HG03196 (cell line): ENCODE results near the gene ADCY7.

ENCODE experiments used
- ATAC-seq: cut with Tn5 transposase; IDR thresholded peaks from one replicate; pipeline ENCODE4 v1.9.1; 2021; ENCODE audit not compliant: unreplicated experiment

The ADCY7 gene

DNA sequence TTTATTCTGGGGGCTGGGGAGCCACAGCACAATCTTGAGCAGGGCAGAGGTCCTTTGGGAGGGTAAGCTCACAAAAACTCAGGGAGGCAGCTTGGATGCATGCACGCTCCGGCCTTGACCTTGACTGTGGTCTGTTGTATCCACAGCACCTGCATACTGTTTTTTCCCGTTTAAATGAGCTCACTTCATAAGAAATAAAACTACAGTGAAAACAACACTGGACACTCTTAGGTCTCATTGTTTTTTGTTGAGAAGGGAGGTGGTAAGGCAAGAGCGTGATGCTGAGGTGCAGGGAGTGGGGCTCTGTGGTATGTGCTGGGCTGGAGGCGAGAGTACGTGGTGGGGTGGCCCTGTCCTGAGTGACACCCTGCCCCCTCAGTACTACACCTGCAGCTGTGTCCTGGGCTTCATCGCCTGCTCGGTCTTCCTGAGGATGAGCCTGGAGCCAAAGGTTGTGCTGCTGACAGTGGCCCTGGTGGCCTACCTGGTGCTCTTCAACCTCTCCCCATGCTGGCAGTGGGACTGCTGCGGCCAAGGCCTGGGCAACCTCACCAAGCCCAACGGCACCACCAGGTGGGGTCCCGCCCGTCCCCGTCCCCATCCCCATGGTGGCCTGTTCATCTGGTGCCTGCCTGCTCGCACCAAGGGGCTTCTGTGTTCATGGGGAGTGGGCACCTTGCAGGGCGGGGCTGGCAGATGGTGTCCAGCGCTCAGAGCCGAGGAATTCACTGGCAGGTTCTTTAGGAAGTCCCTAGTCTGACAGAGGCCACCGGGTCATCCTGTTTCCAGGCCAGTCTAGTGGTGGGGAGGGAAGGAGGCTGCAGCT lies 44.2 kb downstream of the ADCY7 start:
- no peak for ATAC-seq

DNA sequence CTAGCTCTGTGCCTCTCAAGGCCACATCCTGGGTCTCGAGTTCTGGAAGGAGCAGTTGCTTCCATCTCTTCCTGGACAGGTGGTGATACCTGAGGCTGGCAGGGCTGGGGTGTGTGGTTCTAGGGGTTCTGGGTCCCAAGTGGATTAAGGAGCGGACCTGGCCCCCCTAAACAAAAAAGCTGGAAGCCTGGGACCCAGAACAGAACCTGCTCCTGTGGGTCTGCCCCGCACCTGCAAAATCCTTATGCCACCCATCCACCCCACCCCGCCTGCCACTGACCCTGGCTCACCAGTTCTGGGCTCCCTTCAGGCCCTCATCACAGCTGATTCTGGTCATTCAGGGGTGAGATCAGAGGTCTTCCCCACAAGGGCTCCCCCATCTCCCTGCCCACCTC lies 44.8 kb downstream of the ADCY7 start:
- no peak for ATAC-seq

DNA sequence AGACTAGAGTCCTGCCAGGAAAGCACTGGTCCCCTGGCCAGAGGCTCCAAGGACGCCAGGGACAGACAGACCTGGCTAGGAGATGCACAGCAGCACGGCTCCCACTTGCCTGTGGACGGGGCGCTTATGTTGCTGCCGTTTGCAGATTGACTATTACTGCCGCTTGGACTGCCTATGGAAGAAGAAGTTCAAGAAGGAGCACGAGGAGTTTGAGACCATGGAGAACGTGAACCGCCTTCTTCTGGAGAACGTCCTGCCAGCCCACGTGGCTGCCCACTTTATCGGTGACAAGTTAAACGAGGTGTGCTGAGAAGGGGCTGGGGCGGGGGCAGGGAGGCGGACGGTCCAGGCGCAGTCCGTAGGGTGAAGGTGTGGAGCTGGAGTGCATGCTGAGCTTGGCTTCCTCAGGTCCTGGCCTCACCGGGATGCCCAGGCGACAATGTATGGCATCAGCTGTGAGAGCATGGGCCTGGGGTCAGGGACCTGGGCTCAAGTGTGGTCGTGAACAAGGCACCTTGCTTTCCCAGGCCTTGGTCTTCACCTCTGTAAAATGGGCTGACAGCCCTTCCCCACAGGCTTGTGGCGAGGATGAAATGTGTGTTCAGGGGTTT lies 45.6 kb downstream of the ADCY7 start:
- ATAC-seq = no peak

DNA sequence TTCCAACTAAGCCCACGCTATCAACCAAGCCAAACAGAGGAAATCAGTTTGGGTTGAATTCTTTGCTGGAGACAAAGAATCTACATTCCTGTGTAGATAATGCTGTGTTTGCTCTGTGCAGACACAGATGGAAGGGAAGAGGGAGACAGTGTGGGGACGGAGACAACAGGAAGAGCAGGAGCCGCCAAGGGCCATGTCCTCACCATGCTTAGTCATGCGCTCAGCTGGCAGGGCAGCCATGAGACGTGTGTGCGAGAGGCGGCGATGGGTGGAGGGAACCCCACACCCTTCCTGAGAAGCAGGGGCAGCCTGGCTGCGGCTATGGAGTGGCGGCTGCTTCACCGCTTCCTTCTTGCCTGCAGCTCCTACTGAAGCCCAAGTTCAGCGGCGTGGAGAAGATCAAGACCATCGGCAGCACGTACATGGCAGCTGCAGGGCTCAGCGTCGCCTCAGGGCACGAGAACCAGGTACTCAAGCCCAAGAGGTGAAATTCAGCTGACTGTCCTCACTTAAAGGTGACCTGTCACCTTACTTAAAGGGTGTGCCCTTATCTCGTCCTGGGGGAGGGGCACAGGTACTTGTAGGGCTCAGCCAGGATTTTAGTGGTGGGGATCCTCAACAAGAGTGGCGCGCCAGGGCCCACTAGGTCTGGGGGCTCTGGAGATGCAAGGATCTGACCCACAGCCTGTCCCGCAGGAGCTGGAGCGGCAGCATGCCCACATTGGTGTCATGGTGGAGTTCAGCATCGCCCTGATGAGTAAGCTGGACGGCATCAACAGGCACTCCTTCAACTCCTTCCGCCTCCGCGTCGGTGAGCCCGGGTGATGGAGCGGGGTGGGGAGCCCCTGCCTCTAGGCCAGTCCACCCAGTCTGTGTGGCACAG lies 47.5 kb downstream of the ADCY7 start:
- ATAC-seq = no peak

DNA sequence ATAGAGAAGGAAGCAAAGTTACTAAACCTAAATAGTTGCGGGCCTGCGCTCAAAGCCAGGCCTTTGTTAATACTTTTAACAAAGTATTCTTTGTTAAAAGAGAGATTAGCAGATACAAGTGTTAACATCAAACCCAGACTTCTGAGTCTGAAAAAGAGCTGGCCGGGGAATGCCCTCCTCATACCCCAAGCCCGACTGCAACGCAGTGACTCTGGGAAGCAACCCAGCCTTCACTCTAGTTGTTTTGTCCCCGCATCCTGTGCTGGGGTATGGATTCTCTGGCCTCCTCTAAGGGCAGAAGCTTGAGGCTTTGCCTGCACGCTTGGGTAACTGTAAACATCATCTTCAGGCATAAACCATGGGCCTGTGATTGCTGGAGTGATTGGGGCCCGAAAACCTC lies 48.3 kb downstream of the ADCY7 start:
- no peak for ATAC-seq

DNA sequence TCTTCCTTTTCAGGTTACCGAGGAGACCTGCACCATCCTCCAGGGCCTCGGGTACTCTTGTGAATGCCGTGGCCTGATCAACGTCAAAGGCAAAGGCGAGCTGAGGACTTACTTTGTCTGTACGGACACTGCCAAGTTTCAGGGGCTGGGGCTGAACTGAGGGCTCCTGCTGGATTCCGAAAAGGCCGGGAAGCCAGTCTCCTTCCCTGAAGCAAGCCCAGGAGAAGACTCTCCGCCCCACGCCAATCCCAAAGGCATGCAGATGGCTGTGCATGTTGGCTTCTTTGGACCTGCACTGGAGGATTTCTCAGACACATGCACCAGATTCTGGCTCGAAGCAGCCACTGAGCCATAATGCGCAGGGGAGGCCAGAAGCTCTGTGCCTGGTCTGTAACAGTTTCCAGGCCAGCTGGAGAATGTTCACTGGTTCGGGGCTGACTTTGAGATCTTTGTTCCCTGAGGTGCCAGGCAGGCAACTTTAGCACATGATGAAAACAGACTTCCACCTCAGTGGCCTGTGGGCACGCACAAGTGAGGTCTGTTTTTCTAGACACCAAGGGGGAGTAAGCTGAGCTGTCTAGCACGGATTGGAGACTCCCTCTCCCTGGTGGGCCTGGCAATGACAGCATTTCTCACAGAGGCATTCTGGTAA lies 49.1 kb downstream of the ADCY7 start:
- ATAC-seq = no peak

DNA sequence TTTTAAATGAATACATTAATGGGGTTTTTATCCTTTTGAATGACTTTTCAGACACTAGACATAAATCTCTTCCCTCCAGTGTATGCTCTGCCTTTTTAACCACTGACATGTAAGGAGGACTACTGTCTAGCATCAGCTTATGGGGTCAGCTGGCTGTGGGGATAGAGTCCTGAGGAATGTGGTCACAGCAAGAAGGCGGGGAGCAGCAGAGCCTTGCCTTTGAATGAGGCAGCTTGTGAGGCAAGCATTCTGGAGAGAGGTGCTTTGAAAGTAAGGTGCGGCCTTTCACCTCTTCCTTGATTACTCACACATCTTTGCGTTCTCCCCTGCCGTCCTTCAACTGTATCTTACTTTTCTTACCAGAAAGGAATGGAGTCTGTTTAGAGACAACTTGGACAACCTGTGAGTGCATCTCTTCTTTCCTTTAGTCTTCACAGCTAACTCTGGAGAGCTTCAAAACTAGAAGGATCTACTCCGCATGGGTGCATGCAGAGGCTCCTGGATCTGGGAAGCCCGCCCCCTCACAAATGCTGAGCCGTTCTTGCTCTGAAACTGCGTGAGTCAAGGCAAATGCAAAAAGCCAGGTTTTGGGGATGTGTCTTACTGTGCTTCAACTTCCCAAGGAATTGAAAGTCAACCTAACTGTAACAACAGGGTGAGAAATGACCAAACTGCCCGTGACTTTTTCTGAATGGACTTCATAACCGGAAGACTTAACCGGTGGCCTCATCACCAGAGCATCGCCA lies 49.9 kb downstream of the ADCY7 start:
- no peak for ATAC-seq

DNA sequence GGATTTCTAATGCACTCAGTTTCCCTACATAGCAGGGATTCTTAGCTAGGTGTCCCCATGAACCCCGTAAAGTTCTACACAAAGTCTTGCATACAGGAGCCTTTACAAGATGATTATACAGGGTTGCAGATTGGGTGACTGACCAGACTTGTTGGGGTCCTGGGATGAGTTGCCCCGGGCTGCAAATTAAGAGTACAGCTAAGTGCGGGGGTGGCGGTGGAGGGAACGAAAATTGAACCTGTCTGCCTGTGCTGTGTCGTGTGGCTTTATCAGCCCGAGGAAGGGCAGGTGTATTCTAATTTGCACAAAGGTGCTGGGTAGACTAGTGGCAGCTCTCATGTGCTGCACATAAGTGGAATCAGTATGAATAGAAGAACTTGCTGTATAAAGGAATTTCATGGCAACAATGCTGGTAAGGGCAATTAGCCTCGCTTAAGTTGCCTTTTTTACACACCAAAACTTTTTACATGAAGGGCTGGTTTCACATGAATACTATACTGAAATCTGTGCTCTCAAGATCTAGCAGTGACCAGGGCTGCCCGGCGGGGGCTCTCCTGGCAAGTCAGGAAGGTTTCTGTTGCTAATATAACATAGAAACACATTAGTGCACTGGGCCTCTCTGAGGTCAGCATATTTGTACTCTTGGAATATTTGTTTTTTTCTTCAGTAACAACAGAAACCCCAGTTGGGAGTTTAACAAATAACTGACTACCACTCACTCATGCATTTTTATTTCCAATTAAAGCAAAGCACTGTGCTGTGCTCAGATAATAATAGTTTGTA lies 50.7 kb downstream of the ADCY7 start:
- ATAC-seq = no peak

DNA sequence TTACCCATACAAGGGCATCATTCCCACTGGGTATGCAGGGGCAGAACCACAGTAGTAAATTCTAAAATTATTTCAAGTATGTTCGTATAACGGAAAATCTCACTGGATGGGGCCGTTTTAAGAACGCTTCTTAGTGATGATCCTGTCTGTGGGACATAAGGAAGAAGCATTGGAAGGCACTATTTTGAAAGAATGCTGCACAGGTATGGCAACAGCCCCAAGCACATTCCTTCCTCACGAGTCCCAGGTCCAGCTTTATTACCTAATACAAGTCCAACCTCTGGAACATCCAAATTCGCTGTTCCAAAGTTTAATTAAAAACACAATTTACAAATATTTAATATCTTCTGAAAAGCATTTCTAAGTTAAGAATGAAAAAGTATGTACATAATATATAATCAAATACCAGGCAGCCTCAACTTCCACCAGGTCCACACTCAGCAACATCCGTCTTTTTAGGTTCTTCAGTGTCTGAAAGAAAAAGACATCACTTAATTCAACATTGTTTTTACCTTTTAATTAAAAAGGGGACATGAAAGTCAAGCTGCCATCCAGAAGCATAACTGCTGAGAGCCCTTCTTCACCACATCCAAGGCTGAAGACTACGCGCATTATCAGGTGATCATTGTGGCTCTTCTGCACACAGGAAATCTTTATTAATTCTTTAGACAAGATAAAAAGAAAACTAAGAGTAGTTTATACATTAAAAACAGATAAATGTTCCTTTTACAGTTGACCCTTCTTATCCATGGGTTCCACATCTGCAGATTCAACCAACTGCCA lies 52.6 kb downstream of the ADCY7 start:
- no peak for ATAC-seq

DNA sequence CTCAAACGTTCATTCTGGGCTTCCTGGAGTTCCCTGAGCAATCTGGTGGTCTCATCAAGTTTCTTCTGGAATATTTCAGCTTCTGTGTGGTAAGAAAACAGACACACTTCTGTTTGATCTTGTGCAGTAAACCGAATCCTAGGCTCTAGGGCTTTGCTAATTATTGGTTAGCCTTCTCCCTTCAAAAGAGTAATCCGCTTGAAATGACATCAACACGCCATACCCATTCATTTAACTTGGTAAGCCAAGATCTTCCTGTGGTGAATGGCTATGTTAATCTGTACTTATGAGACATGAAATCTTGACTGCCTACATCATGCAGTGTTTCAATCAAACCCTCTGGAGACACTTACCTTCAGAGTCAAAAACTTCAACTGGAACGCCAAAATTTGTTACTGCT lies 54.0 kb downstream of the ADCY7 start:
- ATAC-seq = no peak

DNA sequence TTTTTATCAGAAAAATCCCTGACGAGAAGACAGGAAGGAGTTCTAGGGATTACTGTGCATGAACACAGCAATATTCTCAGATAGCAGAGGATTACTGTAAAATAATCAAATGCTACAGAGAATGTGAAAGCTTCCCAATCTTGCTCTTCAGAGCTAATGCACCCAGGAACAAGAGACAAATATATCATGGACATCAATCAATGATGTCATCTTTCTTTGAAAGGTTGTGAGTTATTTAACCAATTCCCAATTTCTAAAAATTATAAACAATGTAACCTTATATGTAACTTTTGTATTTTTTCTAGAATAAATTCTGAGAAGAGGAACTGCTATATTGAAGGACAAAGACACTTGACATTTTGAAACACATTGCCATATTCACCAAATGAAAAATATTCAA lies 56.0 kb downstream of the ADCY7 start:
- ATAC-seq = no peak

DNA sequence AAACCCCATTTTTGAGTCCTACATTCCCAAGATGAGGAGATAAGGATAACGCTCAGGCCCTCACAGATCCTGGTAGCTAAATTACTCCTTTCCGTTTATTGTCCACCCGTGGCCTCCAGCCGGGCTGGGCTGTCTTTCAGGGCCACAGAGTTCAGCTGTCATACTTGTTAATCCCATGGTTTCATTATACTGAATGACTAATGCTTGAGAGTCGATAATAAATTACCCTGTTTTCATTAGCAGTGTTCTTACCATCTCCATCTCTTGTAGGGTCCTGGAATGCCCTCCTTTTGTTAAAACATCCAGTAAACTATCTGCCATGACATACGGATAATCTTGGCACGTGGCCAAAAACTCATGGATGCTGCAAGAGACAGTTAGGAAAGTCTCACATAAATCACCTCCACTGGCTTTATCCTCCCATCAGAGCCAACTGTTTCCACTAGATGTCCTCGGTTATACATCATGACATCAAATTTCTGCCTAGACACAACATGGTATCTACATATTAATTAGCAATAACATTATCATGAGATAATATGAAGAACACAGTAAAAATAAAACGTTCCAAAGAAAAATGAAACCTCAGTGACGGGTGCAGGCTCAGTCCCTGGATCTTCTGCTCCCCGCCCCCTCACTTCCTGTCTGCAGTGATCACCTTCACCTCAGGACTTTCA lies 57.1 kb downstream of the ADCY7 start:
- ATAC-seq = no peak

DNA sequence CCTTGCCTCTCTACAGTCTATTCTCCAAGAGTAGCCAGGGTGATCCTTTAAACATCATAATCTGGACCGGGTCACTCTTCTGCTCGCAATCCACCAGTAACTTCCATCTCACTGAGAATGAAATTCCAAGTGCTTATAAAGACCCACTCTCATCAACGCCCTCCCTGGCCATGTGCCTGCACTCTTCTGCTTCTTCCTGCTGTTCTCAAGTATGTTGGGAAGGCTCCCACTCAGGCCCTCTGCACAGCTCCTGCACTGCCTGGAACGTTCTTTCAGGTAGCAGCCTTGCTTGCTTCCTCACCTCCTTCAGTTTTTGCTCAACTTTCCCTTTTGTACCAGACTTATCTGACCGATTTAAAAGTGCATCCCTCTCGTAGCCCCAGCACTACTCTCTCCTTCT lies 58.0 kb downstream of the ADCY7 start:
- ATAC-seq = no peak

DNA sequence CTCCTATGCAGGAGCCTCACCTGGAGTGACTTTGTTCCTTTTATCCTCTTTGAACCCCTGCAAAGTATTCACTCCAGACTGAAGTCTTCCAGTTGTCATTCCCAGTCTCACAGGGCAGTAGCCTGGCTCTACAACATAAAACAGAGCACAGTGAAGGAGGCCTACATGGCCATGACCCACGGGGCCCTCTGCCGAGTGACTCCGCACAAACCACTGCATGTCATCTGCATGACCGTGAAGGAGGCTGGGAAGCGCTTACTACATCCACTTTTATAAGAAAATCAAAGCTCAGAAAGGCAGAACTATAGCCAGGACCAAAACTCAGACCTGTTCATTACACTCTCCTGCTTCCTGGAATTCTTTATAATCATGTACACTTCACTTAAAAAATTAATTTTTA lies 59.9 kb downstream of the ADCY7 start:
- ATAC-seq = no peak

DNA sequence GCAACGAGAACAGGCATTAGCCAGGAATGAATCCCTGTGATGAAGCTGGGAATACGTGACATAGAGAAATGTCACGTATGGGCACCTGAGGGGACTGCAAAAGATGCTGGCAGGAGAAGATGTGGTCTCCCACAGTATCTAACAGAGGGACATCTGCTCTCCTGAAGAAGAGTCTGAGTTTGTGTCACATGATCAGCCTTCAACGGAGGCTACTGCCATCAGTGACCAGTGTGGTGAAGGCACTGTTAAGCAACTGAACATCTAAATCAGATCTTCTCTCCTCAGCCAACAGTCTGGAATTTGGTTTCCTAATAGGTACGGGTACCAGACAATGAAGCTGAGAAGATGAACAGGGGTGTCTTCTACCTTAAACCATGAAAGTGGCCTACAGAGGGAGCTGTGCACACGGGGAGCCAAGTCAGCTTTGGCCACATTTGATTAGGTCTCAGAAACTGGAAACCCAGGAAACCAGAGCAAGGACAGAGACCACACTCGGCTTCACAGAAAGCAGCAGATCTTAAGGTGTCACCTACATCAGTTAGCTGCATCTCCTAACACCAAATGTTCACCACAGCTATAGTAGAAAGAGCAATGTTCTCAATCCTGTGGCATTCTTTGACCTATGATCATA lies 60.6 kb downstream of the ADCY7 start:
- ATAC-seq = no peak

DNA sequence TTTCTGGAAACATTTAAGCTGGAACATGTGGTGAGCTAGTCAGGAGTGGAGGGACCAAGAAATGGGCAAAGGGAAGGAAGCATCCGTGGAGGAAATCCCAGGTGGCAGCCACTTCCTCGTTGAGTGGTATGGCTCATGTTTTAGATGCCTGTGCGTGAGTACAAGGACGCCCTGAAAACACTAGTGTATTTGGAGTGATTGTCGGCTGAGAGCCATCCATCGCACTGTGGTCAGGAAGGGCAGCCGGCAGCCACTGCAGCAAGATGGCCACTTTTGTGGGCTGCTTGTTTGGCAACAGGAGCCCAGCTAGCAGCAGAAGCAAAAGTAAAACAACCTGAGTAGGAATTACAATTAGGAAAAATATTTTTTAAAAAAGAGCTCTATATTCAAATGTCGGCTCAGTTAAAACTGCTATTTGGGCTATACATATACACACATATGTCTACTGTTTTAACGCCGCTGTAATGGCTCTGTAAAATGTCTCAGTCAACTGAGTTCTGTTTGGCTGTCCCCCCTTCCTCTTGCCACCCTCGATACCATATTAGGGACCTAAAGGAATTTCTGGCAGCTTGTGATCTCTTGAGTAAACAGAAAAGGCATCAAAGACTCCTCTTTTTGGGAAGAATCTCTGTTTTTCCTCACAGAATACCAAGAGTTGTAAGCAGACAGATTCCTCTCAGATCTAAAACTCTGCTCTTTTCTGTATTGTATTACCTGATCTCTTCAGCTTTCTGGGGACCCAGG lies 63.3 kb downstream of the ADCY7 start:
- no peak for ATAC-seq

DNA sequence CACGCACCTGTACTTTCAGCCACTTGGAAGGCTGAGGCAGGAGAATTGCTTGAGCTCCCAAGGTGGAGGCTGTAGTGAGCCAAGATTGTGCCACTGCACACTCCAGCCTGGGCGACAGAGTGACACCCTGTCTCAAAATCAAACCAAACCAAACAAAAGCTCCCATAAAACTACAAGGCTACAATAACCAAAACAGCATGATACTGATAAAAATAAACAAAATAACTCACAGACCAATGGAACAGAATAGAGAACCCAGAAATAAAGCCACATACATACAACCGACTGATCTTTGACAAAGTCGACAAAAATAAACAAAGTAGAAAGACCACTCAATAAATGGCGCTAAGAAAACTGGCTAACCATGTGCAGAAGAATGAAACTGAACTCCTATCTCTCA lies 65.2 kb downstream of the ADCY7 start:
- no peak for ATAC-seq
